ENCODE results near the gene CTRL. TPM values are rescaled to one million over a fixed set of nuclear protein-coding genes. Genes with fewer than 3 reads are reported as not detected.

The CTRL gene
- total RNA-seq, 2 experiments from 2014 or later = 3.8 to 3.9 TPM

DNA sequence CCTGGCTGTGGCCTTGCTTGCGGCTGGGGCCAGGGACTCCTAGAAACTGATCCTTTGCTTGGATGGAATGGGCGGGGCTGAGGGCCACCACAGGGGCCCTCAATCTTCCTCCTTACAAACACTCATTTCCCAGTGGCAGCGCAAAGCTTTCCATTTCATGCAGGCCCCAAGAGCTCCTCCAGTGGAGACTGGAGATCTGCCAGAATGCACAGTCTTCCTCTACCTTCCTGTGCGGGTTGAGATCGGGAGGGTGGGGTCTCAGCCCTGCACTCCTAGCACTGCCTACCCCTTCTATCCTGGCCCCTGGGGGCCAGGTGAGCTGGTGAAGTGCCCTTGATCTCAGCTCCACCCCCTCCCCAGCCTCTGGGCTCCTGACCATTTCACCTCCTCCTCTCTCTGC lies 45.3 kb downstream of the CTRL start:
- ChIA-PET CTCF (interaction anchor here (0.7 to 6.3 kb wide), 6 partner anchors 10 to 365 kb away, joined by 3 to 81 read pairs (median 5); no protein-coding TSS in a partner anchor), POLR2A (interaction anchor here (0.7 to 1.5 kb wide), 4 partner anchors 38 to 58 kb away, joined by 3 to 6 read pairs (median 4); no protein-coding TSS in a partner anchor)
- Mint-ChIP-seq H3K4me3 (no peak overlapping the region), H3K36me3 (ENCODE audit: low read depth) (peaks cover 7% of the 10 kb centered on the region), H3K9me3 (no peaks in the 10 kb centered on the region), H3K4me1 (ENCODE audit: low read depth) (no peaks in the 10 kb centered on the region), H3K27ac (peak overlapping the region; percentile 10), H3K27me3 (no peaks in the 10 kb centered on the region)
- TF ChIP-seq, protein P1, sequence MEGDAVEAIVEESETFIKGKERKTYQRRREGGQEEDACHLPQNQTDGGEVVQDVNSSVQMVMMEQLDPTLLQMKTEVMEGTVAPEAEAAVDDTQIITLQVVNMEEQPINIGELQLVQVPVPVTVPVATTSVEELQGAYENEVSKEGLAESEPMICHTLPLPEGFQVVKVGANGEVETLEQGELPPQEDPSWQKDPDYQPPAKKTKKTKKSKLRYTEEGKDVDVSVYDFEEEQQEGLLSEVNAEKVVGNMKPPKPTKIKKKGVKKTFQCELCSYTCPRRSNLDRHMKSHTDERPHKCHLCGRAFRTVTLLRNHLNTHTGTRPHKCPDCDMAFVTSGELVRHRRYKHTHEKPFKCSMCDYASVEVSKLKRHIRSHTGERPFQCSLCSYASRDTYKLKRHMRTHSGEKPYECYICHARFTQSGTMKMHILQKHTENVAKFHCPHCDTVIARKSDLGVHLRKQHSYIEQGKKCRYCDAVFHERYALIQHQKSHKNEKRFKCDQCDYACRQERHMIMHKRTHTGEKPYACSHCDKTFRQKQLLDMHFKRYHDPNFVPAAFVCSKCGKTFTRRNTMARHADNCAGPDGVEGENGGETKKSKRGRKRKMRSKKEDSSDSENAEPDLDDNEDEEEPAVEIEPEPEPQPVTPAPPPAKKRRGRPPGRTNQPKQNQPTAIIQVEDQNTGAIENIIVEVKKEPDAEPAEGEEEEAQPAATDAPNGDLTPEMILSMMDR (IDR thresholded peaks at IDR 0.05) = no peak
- ATAC-seq = no peak
- no peak for DNase-seq
- intact Hi-C loops (cut with micrococcal nuclease) = no loop called here

DNA sequence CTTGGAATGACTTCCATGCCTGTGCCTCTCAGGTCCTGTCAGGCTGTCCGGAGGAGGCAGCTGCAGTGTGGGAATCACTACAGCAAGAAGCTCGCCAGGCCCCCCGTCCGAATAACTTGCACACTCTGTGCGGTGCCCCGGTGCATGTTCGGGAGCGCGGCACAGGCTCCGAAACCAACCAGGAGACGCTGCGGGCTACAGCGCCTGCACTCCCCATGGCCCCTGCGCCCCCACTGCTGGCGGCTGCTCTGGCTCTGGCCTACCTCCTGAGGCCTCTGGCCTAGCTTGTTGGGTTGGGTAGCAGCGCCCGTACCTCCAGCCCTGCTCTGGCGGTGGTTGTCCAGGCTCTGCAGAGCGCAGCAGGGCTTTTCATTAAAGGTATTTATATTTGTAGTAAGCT lies 45.7 kb downstream of the CTRL start:
- H3K27me3 Mint-ChIP-seq = no peaks in the 10 kb centered on the region
- DNase-seq (no peak), ATAC-seq (no peak)
- H3K36me3 Mint-ChIP-seq (ENCODE audit: low read depth) = peaks cover 7% of the 10 kb centered on the region
- CTCF ChIA-PET = interaction anchor here (0.7 to 6.3 kb wide), 6 partner anchors 9 to 365 kb away, joined by 3 to 81 read pairs (median 5); no protein-coding TSS in a partner anchor
- H3K9me3 Mint-ChIP-seq = no peaks in the 10 kb centered on the region
- intact Hi-C loops (cut with micrococcal nuclease) = no loop called here
- no peak overlapping the region for H3K27ac Mint-ChIP-seq
- TF ChIP-seq, protein P1 (IDR thresholded peaks at IDR 0.05) = no peak
- POLR2A ChIA-PET = interaction anchor here (0.7 to 1.5 kb wide), 4 partner anchors 38 to 57 kb away, joined by 3 to 6 read pairs (median 4); no protein-coding TSS in a partner anchor
- H3K4me1 Mint-ChIP-seq (ENCODE audit: low read depth) = no peaks in the 10 kb centered on the region
- H3K4me3 Mint-ChIP-seq = no peak overlapping the region

DNA sequence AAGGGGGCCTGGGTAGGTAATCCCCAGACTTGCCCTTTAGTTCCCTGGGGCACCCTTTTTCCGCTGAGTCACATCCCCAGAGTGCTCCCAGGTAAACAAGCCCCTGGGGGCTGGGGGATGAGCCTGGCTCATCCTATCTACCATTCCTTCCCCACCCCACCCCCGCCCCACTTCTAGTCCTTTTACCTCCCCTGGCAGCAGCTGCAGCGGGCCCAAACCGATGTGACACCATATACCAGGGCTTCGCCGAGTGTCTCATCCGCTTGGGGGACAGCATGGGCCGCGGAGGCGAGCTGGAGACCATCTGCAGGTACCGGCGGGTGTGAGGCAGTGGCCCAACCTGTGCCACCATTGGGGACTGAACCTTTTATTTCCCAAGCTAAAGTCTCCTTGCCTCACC lies 46.1 kb downstream of the CTRL start:
- Mint-ChIP-seq H3K36me3 (ENCODE audit: low read depth) (peaks cover 7% of the 10 kb centered on the region), H3K4me1 (ENCODE audit: low read depth) (no peaks in the 10 kb centered on the region), H3K4me3 (no peak overlapping the region), H3K9me3 (no peaks in the 10 kb centered on the region), H3K27me3 (no peaks in the 10 kb centered on the region), H3K27ac (no peak overlapping the region)
- intact Hi-C loops (cut with micrococcal nuclease) = no loop called here
- DNase-seq (no peak), ATAC-seq (no peak)
- TF ChIP-seq, protein P1 (IDR thresholded peaks at IDR 0.05) = no peak
- POLR2A ChIA-PET = interaction anchor here (0.7 to 1.3 kb wide), 3 partner anchors 39 to 57 kb away, joined by 3 to 4 read pairs (median 3); no protein-coding TSS in a partner anchor
- CTCF ChIA-PET = interaction anchor here (0.7 to 6.3 kb wide), 8 partner anchors 7 to 364 kb away, joined by 3 to 81 read pairs (median 18); partner anchors contain the start of gene PSKH1

DNA sequence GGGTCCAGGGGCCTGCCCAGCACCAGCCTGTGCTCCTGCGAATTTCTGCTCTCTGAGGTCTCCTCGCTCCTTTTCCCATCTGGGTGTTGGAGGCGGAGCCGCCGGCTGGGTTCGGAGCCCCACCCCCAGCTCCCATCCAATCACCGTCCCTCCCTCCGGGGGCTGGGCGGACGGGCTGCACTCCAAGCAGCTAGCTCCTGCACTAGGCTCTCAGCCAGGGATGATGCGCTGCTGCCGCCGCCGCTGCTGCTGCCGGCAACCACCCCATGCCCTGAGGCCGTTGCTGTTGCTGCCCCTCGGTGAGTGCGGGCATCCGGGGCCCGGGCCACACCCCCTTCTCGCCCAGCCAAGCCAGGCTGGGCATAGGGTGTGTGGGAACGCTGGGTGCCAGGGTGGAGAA lies 47.0 kb downstream of the CTRL start, which contains the start of gene NRN1L:
Gene NRN1L (plus strand): TSS at position 202 of the 400 bp plus-strand sequence. CDS start 19 bp downstream, at position 221.
- Mint-ChIP-seq H3K4me3 (no peak within 1 kb of the TSS), H3K36me3 (ENCODE audit: low read depth) (peaks cover 10% of the 10 kb centered on the region), H3K27ac (no peak within 1 kb of the TSS), H3K4me1 (ENCODE audit: low read depth) (no peaks in the 10 kb centered on the region), H3K27me3 (no peaks in the 10 kb centered on the region), H3K9me3 (no peaks in the 10 kb centered on the region)
- TF ChIP-seq, protein P1 (IDR thresholded peaks at IDR 0.05) = no peak
- CTCF ChIA-PET = interaction anchor here (1.2 to 6.3 kb wide), 28 partner anchors 8 to 403 kb away, joined by 3 to 81 read pairs (median 12); partner anchors contain the start of genes ATP6V0D1, CTRL, EDC4 and GFOD2
- POLR2A ChIA-PET = interaction anchor here (1.0 to 2.0 kb wide), 5 partner anchors 8 to 37 kb away, joined by 3 to 8 read pairs (median 3); partner anchors contain the start of genes CENPT and EDC4
- intact Hi-C loops (cut with micrococcal nuclease) = no loop called here
- DNase-seq (no peak), ATAC-seq (no peak)

DNA sequence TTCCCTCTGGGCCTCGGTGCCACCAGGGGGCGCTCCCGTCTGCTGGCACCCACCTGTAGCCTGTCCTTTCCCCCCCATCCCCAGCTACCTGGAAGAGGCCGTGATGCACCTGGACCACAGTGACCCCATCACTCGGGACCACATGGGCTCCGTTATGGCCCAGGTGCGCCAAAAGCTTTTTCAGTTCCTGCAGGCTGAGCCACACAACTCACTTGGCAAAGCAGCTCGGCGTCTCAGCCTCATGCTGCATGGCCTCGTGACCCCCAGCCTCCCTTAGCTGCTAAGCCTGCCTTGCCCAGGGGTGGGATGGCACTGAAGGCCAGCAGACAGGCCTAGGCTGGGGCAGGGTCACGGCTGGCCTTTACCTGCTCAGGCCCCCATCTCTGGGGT lies 47.8 kb downstream of the CTRL start:
- H3K27ac Mint-ChIP-seq = no peak overlapping the region
- no peak overlapping the region for H3K4me3 Mint-ChIP-seq
- TF ChIP-seq, protein P1 (IDR thresholded peaks at IDR 0.05) = peak; percentile 94
- intact Hi-C loops (cut with micrococcal nuclease) = loop anchor here (2.0 kb wide), 1 partner anchor 45 kb away; no protein-coding TSS in a partner anchor
- peaks cover 17% of the 10 kb centered on the region for H3K36me3 Mint-ChIP-seq (ENCODE audit: low read depth)
- POLR2A ChIA-PET = interaction anchor here (0.5 to 2.0 kb wide), 9 partner anchors 9 to 82 kb away, joined by 3 to 8 read pairs (median 3); partner anchors contain the start of genes CENPT and EDC4
- DNase-seq = peak; percentile 83
- no peaks in the 10 kb centered on the region for H3K27me3 Mint-ChIP-seq
- no peaks in the 10 kb centered on the region for H3K4me1 Mint-ChIP-seq (ENCODE audit: low read depth)
- no peaks in the 10 kb centered on the region for H3K9me3 Mint-ChIP-seq
- peak; percentile 87 for ATAC-seq
- CTCF ChIA-PET = interaction anchor here (0.6 to 6.3 kb wide), 41 partner anchors 8 to 1252 kb away, joined by 3 to 81 read pairs (median 6); partner anchors contain the start of genes ATP6V0D1, CENPT, CTRL and DDX28
